Psoas muscle (tissue), 8 donors: ENCODE measurements around the gene ASTN1. TPM values are rescaled to one million over a fixed set of nuclear protein-coding genes. Genes with fewer than 3 reads are reported as not detected.
A peak's percentile ranks its signal among the peaks of the same experiment; 100 is the strongest.

ENCODE experiments used
- ATAC-seq, 4 donors: fragments of 200-7000 bp; cut with Tn5 transposase; one replicate each; pipeline ENCODE4 v1.9.1; 2020; ENCODE audit warnings: moderate library complexity in 3 of 4, mild to moderate bottlenecking in 2 of 4
- DNase-seq, 2 donors: peaks; one replicate each; pipeline ENCODE4 v3.0.0-alpha.2; 2020
- H3K27ac ChIP-seq: fragments of 200-600 bp; one replicate; pipeline ENCODE4 v1.8.0; 2022
- H3K27me3 ChIP-seq, 3 donors: fragments of 200-600 bp in 1 of 3; one replicate each; pipeline versions ENCODE4 v1.6.1 to v1.8.0; 2013 to 2022; ENCODE audit warnings: low read length in 2 of 3, mild to moderate bottlenecking in 2 of 3, moderate library complexity in 1 of 3; ENCODE audit not compliant: insufficient read depth in 3 of 3
- H3K36me3 ChIP-seq, 2 donors: fragments of 200-600 bp in 1 of 2; one replicate each; pipeline versions ENCODE4 v1.6.1 to v1.8.0; 2013 to 2022; ENCODE audit warnings: low read depth in 1 of 2, mild to moderate bottlenecking in 1 of 2, moderate library complexity in 1 of 2; ENCODE audit not compliant: insufficient read depth in 1 of 2
- H3K4me1 ChIP-seq: fragments of 200-600 bp; one replicate; pipeline ENCODE4 v1.8.0; 2022
- H3K4me3 ChIP-seq: fragments of 200-600 bp; one replicate; pipeline ENCODE4 v1.8.0; 2022; ENCODE audit warnings: mild to moderate bottlenecking
- H3K9me3 ChIP-seq: fragments of 200-600 bp; one replicate; pipeline ENCODE4 v1.8.0; 2022
- WGBS, 3 donors: extraction: QIAGEN DNeasy Blood & Tissue Kit; methylation state at CpG; one replicate each; pipeline versions ENCODE4 v1.1.6 to v1.1.7; 2013; 5-methylcytosine and 5-hydroxymethylcytosine counted together
- intact Hi-C, 2 donors: fragments of 100-400 bp; cut with DNase I; formaldehyde crosslinking; loops; one replicate each; pipeline versions ENCODE4 v1.11.0 to v1.14.2; 2022
- polyA plus RNA-seq, 3 donors: library from polyadenylated mRNA; stranded (reverse); fragments of 200-250 nt; gene quantifications; one replicate each; pipeline ENCODE4 v1.2.3, GENCODE V29; 2013
- total RNA-seq, 4 donors: library from RNA; stranded (reverse); fragmentation: NEBNext Ultra II Directional in 2 of 4; extraction: Animal tissue kit (Norgen Biotek cat#: 25700) in 2 of 4; gene quantifications; one replicate each; pipeline versions ENCODE4 v1.2.1 to v1.2.4, GENCODE V29; 2021 to 2023
- TF ChIP-seq, protein P1 (sequence below): fragments of 200-600 bp; IDR thresholded peaks from one replicate; pipeline ENCODE4 v1.8.0; 2022; ENCODE audit warnings: antibody characterized with exemption
- donor health status: healthy with polysubstance abuse.
- donor health status: DM: no; HTN: no; CAD: no; lungs with moderate emphysema.
- donor health status: Bipolar disorder and iron deficiency.
- donor health status: healthy.
- donor health status: DM: yes; HTN: yes; CAD: no.
- donor health status: DM: no; HTN: no; CAD: no.
- donor health status: DM: no; HTN: no; CAD: no.
- donor health status: DM: yes; HTN: yes; CAD: no.

The ASTN1 gene
- total and polyA plus RNA-seq, 7 donors = 0.03 to 0.51 (median 0.11) TPM; not detected in 1

DNA sequence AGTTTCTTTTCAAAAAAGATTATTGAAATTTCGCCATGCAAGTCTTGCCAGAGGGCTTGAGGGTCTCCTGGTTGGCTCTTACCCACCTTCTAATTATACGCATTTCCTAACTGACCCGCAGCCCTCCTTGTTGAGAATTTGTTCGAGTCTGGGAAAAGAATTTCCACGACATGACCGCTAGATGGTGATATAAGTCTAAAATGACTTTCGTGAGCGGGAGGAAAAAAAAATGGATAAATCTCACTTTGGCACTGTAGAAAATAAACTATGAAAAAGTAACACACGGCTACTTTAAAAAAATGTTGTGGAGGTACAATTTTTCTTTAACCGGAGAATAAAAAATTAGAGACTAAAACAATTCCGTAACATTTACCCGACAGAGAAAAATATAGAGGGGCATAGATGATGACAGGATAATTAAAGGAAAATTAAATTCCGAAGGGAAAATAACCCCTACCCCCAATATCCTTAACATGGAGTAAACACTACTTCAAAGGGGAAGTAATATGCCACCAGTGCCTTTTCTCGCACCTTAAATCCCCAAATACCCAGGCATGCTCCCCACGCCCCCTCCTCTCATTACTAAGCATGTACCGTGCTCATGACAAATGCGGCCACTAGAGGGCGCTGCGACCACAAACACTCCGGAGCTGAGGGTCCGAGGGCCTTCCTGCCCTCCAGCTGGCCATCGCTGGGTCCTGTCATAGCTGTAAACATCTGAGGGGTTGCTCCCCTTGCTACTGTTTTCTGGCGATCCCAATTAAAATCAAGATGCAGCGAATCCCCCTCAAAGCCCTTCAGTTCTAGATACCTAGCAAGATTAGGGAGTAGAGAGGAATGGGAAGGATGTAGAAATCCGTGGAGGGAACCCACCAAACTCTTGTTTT lies 266.9 kb downstream of the ASTN1 start:
- peaks cover 0 to 24% (median 7%) of the 10 kb centered on the region in 3 donors for H3K27me3 ChIP-seq
- H3K9me3 ChIP-seq = no peaks in the 10 kb centered on the region
- H3K27ac ChIP-seq = no peak overlapping the region
- DNase-seq (peak; percentile 46 to 72), ATAC-seq (peak; percentile 67 to 86 (median 73))
- TF ChIP-seq, protein P1, sequence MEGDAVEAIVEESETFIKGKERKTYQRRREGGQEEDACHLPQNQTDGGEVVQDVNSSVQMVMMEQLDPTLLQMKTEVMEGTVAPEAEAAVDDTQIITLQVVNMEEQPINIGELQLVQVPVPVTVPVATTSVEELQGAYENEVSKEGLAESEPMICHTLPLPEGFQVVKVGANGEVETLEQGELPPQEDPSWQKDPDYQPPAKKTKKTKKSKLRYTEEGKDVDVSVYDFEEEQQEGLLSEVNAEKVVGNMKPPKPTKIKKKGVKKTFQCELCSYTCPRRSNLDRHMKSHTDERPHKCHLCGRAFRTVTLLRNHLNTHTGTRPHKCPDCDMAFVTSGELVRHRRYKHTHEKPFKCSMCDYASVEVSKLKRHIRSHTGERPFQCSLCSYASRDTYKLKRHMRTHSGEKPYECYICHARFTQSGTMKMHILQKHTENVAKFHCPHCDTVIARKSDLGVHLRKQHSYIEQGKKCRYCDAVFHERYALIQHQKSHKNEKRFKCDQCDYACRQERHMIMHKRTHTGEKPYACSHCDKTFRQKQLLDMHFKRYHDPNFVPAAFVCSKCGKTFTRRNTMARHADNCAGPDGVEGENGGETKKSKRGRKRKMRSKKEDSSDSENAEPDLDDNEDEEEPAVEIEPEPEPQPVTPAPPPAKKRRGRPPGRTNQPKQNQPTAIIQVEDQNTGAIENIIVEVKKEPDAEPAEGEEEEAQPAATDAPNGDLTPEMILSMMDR = peak; percentile 63
- peaks cover 4% of the 10 kb centered on the region for H3K4me1 ChIP-seq
- WGBS, 3 donors = 3 to 5% (median 4%) methylated on average over 25 of the region's 25 CpGs
- peak overlapping the region; percentile 45 for H3K4me3 ChIP-seq
- intact Hi-C loops = loop anchor here (2.0 to 10.0 kb wide), 4 partner anchors 51 to 1050 kb away; no protein-coding TSS in a partner anchor
- no peaks in the 10 kb centered on the region for H3K36me3 ChIP-seq

DNA sequence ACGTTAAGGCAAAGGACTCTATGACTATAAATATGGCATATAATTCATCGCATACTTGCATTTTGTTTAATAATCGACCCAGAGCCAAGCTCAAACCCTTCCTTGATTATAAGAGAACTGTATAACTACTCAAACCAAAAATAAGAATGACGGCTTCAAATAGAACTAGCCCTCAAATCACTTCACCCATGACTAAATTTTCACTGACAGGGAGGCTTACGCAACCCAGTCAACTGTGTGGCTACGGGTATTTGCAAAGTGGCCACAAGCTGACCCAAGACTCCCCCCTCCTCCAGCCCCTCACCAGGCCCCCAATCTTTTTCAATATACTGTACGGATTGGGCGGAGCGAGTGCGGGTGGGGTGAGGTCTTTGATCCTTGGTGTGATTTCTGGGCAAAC lies 268.3 kb downstream of the ASTN1 start:
- Histone ChIP-seq H3K9me3 (no peaks in the 10 kb centered on the region), H3K36me3 (no peaks in the 10 kb centered on the region), H3K27ac (no peak overlapping the region), H3K27me3 (peaks cover 0 to 10% (median 0%) of the 10 kb centered on the region in 3 donors), H3K4me1 (peaks cover 4% of the 10 kb centered on the region), H3K4me3 (no peak overlapping the region)
- DNase-seq = no peak
- WGBS, 3 donors = 44 to 53% (median 53%) methylated on average over 10 of the region's 10 CpGs
- intact Hi-C loops = loop anchor here (1.0 to 10.0 kb wide), 5 partner anchors 53 to 1051 kb away; no protein-coding TSS in a partner anchor
- ATAC-seq = no peak
- TF ChIP-seq, protein P1 = no peak

DNA sequence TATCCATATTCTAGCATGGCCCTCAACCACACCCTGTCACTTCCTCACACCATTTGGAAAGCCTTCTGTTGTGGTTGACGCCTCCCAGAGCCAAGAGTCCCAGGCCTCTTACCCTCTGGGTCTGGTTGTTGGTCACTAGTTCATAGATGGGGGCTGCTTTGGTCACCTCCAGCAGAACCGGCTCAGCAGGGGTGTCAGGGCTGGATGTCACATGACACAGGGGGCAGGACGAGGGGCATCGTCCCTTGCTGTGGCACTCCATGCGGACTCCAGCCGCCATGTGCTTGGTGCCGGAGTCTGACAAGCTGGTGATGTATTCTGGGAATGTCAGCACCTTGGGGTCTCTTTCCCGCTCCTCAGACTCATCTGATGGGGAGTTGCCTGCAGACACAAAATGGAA lies 270.1 kb downstream of the ASTN1 start:
- Histone ChIP-seq H3K9me3 (no peaks in the 10 kb centered on the region), H3K4me1 (peaks cover 4% of the 10 kb centered on the region), H3K36me3 (no peaks in the 10 kb centered on the region), H3K4me3 (no peak overlapping the region), H3K27me3 (peaks cover 0 to 6% (median 0%) of the 10 kb centered on the region in 3 donors), H3K27ac (no peak overlapping the region)
- TF ChIP-seq, protein P1 = no peak
- DNase-seq (no peak), ATAC-seq (no peak)
- WGBS, 3 donors = 83 to 92% (median 85%) methylated on average over 8 of the region's 8 CpGs
- intact Hi-C loops = loop anchor here in 1 of 2 donors (2.0 to 10.0 kb wide), 2 partner anchors 890 to 1052 kb away; no protein-coding TSS in a partner anchor

DNA sequence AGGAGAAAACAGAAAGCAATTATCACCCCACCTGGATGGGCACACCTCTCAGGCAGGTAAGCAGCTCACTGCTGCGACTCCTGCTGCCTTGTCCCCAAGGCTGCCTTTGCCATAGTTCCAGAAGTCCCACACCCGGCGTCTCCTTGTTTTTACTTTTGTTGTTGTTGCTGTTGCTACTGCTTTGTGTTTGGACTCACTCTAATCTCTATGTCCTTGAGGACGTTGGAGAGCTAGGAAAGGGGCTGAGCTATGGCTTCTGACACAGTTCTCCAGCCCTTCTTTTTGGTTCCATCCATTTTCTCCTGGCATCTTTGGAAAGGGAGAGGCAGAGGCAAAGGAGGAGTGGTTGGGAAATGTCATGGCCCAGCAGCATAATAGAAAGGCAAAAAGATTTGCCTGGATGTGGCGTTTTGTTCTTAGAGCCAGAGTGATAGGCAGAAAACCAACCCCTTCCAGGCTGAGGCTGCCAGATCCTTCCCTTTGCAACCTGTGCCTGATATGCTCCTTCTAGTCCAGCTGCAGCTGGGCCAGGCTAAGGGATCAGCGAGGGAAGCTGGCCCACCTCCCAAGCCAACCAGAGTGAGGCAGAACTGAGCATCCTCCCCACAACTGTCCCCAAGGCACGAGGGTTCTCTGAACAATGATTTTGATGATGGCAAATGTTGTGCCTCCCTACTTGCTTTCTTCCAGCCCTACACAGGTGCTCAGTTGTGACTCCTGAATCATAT lies 270.7 kb downstream of the ASTN1 start:
- Histone ChIP-seq H3K27ac (no peak overlapping the region), H3K4me1 (peaks cover 4% of the 10 kb centered on the region), H3K36me3 (no peaks in the 10 kb centered on the region), H3K4me3 (no peak overlapping the region), H3K27me3 (peaks cover 0 to 6% (median 0%) of the 10 kb centered on the region in 3 donors), H3K9me3 (no peaks in the 10 kb centered on the region)
- intact Hi-C loops = loop anchor here in 1 of 2 donors (2.0 to 10.0 kb wide), 2 partner anchors 891 to 1053 kb away; no protein-coding TSS in a partner anchor
- TF ChIP-seq, protein P1 = no peak
- ATAC-seq (no peak), DNase-seq (no peak)
- WGBS, 3 donors = 59 to 66% (median 64%) methylated on average over 7 of the region's 7 CpGs
